ENCODE data around the gene LRRC36. TPM values are rescaled to one million over a fixed set of nuclear protein-coding genes. Genes with fewer than 3 reads are reported as not detected.

The LRRC36 gene
- total RNA-seq, 1 experiment from 2014 or later: 0.13 TPM

- CTCF ChIA-PET: no interaction called here
- no peaks in the 10 kb centered on the region for H3K9me3 Mint-ChIP-seq
- DNase-seq (ENCODE audit: low spot score) (no peak), ATAC-seq (no peak)
- no peaks in the 10 kb centered on the region for H3K4me1 Mint-ChIP-seq
- TF ChIP-seq ZSCAN18 (CRISPR knock-in tag; IDR thresholded peaks at IDR 0.05): no peak
- no peak for TF ChIP-seq SMAD4 (CRISPR knock-in tag; IDR thresholded peaks at IDR 0.05)
- no peak for TF ChIP-seq E2F1 (CRISPR knock-in tag; IDR thresholded peaks at IDR 0.05)
- no peak for TF ChIP-seq ZNF396 (CRISPR knock-in tag; IDR thresholded peaks at IDR 0.05; ENCODE audit: borderline replicate concordance)
- TF ChIP-seq FOXP1 (CRISPR knock-in tag; IDR thresholded peaks at IDR 0.05; ENCODE audit: borderline replicate concordance): no peak
- no peak for TF ChIP-seq JAZF1 (CRISPR knock-in tag; IDR thresholded peaks at IDR 0.05)
- TF ChIP-seq ZNF671 (CRISPR knock-in tag; IDR thresholded peaks at IDR 0.05): no peak
- no peak for TF ChIP-seq FOXK1 (CRISPR knock-in tag; IDR thresholded peaks at IDR 0.05)
- no peak for TF ChIP-seq ZNF512 (CRISPR knock-in tag; IDR thresholded peaks at IDR 0.05; ENCODE audit: borderline replicate concordance)
- TF ChIP-seq TCF7 (CRISPR knock-in tag; IDR thresholded peaks at IDR 0.05; ENCODE audit: low read depth): no peak
- no peak for TF ChIP-seq GRHL2 (CRISPR knock-in tag; IDR thresholded peaks at IDR 0.05; ENCODE audit: insufficient replicate concordance, severe bottlenecking)
- no peak for TF ChIP-seq ZNF532 (CRISPR knock-in tag; IDR thresholded peaks at IDR 0.05; ENCODE audit: borderline replicate concordance)
- TF ChIP-seq HMGA2 (CRISPR knock-in tag; IDR thresholded peaks at IDR 0.05): no peak
- TF ChIP-seq MXD4 (CRISPR knock-in tag; IDR thresholded peaks at IDR 0.05; ENCODE audit: borderline replicate concordance): no peak
- TF ChIP-seq SP1 (CRISPR knock-in tag; conservative IDR thresholded peaks at IDR 0.05): no peak
- POLR2A ChIA-PET: no interaction called here
- no peak overlapping the region for H3K27ac Mint-ChIP-seq
- H3K36me3 Mint-ChIP-seq: no peaks in the 10 kb centered on the region
- H3K27me3 Mint-ChIP-seq (ENCODE audit: low read depth): peaks cover 3% of the 10 kb centered on the region; the same call in 1 of the 2 replicates
- H3K4me3 Mint-ChIP-seq: no peak overlapping the region
Observed at GRCh38 chr16:67342616-67343015, 16.0 kb downstream of the LRRC36 start.

- ATAC-seq: no peak
- H3K4me1 Mint-ChIP-seq: no peaks in the 10 kb centered on the region
- POLR2A ChIA-PET: no interaction called here
- no peak for TF ChIP-seq GRHL2 (CRISPR knock-in tag; IDR thresholded peaks at IDR 0.05; ENCODE audit: insufficient replicate concordance, severe bottlenecking)
- TF ChIP-seq EMX1 (CRISPR knock-in tag; IDR thresholded peaks at IDR 0.05): no peak
- no peak for TF ChIP-seq ZNF532 (CRISPR knock-in tag; IDR thresholded peaks at IDR 0.05; ENCODE audit: borderline replicate concordance)
- no peak for TF ChIP-seq SOX15 (CRISPR knock-in tag; IDR thresholded peaks at IDR 0.05)
- no peak for TF ChIP-seq ZNF263 (CRISPR knock-in tag; IDR thresholded peaks at IDR 0.05; ENCODE audit: low read depth)
- TF ChIP-seq NFYB (CRISPR knock-in tag; conservative IDR thresholded peaks at IDR 0.05; ENCODE audit: low read depth): no peak
- no peak for TF ChIP-seq USF1 (CRISPR knock-in tag; IDR thresholded peaks at IDR 0.05)
- TF ChIP-seq ATF1 (CRISPR knock-in tag; IDR thresholded peaks at IDR 0.05): no peak
- no peak for TF ChIP-seq ZNF121 (CRISPR knock-in tag; IDR thresholded peaks at IDR 0.05)
- TF ChIP-seq MYBL2 (CRISPR knock-in tag; IDR thresholded peaks at IDR 0.05): no peak
Observed at GRCh38 chr16:67345401-67345800, 18.8 kb downstream of the LRRC36 start.

More at GRCh38 chr16:67345401-67345800, 18.8 kb downstream of the LRRC36 start:
- DNase-seq (ENCODE audit: low spot score): no peak
- H3K9me3 Mint-ChIP-seq: no peaks in the 10 kb centered on the region
- no peak overlapping the region for H3K4me3 Mint-ChIP-seq
- CTCF ChIA-PET: interaction anchor here (0.9 to 1.6 kb wide), 3 partner anchors 19 to 67 kb away, joined by 3 to 10 read pairs (median 6); partner anchors contain the start of genes KCTD19 and LRRC36
- H3K36me3 Mint-ChIP-seq: no peaks in the 10 kb centered on the region
- no peak overlapping the region for H3K27ac Mint-ChIP-seq
- peaks cover 3% of the 10 kb centered on the region; the same call in 1 of the 2 replicates for H3K27me3 Mint-ChIP-seq (ENCODE audit: low read depth)

Measured in WTC11 (cell line).